Type B pancreatic cell (in vitro differentiated cells): ENCODE data around the gene PRND. TPM values are rescaled to one million over a fixed set of nuclear protein-coding genes. Genes with fewer than 3 reads are reported as not detected.

ENCODE experiments used
- DNase-seq: peaks from one replicate; pipeline ENCODE4 v3.0.0; 2021; ENCODE audit warnings: mixed read lengths; ENCODE audit not compliant: unreplicated experiment; ENCODE audit errors: extremely low spot score
- H3K27ac Mint-ChIP-seq: 2 replicates; pipeline ENCODE4 v1.8.0; 2021; ENCODE audit warnings: mild to moderate bottlenecking, mixed read lengths
- H3K27me3 Mint-ChIP-seq: 2 replicates; pipeline ENCODE4 v1.8.0; 2021; ENCODE audit warnings: mixed read lengths
- H3K36me3 Mint-ChIP-seq: 2 replicates; pipeline ENCODE4 v1.8.0; 2021; ENCODE audit warnings: mixed read lengths
- H3K4me1 Mint-ChIP-seq: one replicate; pipeline ENCODE4 v1.8.0; 2021; ENCODE audit warnings: mixed read lengths; ENCODE audit not compliant: unreplicated experiment
- H3K4me3 Mint-ChIP-seq: 2 replicates; pipeline ENCODE4 v1.8.0; 2021; ENCODE audit warnings: mild to moderate bottlenecking, mixed read lengths
- H3K9me3 Mint-ChIP-seq: 2 replicates; pipeline ENCODE4 v1.8.0; 2021; ENCODE audit warnings: mixed read lengths
- CTCF ChIP-seq: fragments of 200-600 bp; sonication (generic); conservative IDR thresholded peaks from 2 replicates; pipeline ENCODE4 v1.5.0; 2021; ENCODE audit warnings: antibody characterized with exemption, mild to moderate bottlenecking
- long read RNA-seq: library from polyadenylated mRNA; unstranded; transcript quantifications from one replicate; pipeline ENCODE4 v2.0.0, GENCODE V29; 2020
- total RNA-seq: library from RNA; stranded (reverse); gene quantifications from 2 replicates; pipeline ENCODE4 v1.2.1, GENCODE V29; 2021; ENCODE audit warnings: low replicate concordance

The PRND gene
- 0.48 TPM in 1 of 2 replicates, not detected in the other for total RNA-seq
- long read RNA-seq: 0 reads

GRCh38 chr20:4721719-4722118 lies at the start of gene PRND:
Gene PRND (plus strand): TSS chr20:4721909. CDS start chr20:4724552, 2,643 bp downstream.
- no peak for TF ChIP-seq CTCF
- H3K27me3 Mint-ChIP-seq: peaks cover 17% of the 10 kb centered on the region
- no peaks in the 10 kb centered on the region for H3K36me3 Mint-ChIP-seq
- no peaks in the 10 kb centered on the region for H3K9me3 Mint-ChIP-seq
- no peak for DNase-seq
- H3K27ac Mint-ChIP-seq: no peak within 1 kb of the TSS
- peaks cover 14% of the 10 kb centered on the region for H3K4me1 Mint-ChIP-seq
- peak within 1 kb of the TSS; percentile 10 for H3K4me3 Mint-ChIP-seq

- no peak for TF ChIP-seq CTCF
- no peak for DNase-seq
- Mint-ChIP-seq H3K36me3 (no peaks in the 10 kb centered on the region), H3K4me1 (peaks cover 4% of the 10 kb centered on the region), H3K9me3 (peaks cover 4% of the 10 kb centered on the region), H3K27ac (no peak overlapping the region), H3K4me3 (no peak overlapping the region), H3K27me3 (peaks cover 11% of the 10 kb centered on the region)
These were observed 48.8 kb upstream of the PRND start for GRCh38 chr20:4672948-4673347.

- Mint-ChIP-seq H3K9me3 (peaks cover 4% of the 10 kb centered on the region), H3K27me3 (peaks cover 17% of the 10 kb centered on the region), H3K36me3 (no peaks in the 10 kb centered on the region), H3K4me3 (no peak overlapping the region), H3K4me1 (peaks cover 4% of the 10 kb centered on the region), H3K27ac (no peak overlapping the region)
- no peak for TF ChIP-seq CTCF
- DNase-seq: no peak
These were observed 48.2 kb upstream of the PRND start for GRCh38 chr20:4673371-4674001.

GRCh38 chr20:4674672-4675071 lies 47.0 kb upstream of the PRND start:
- H3K4me1 Mint-ChIP-seq: peaks cover 4% of the 10 kb centered on the region
- no peak for TF ChIP-seq CTCF
- no peak overlapping the region for H3K4me3 Mint-ChIP-seq
- no peak overlapping the region for H3K27ac Mint-ChIP-seq
- peaks cover 4% of the 10 kb centered on the region for H3K9me3 Mint-ChIP-seq
- H3K27me3 Mint-ChIP-seq: peaks cover 23% of the 10 kb centered on the region
- H3K36me3 Mint-ChIP-seq: no peaks in the 10 kb centered on the region
- DNase-seq: no peak

- no peaks in the 10 kb centered on the region for H3K9me3 Mint-ChIP-seq
- no peak for DNase-seq
- peaks cover 40% of the 10 kb centered on the region for H3K27me3 Mint-ChIP-seq
- no peak overlapping the region for H3K27ac Mint-ChIP-seq
- no peak overlapping the region for H3K4me3 Mint-ChIP-seq
- no peak for TF ChIP-seq CTCF
- H3K36me3 Mint-ChIP-seq: no peaks in the 10 kb centered on the region
- H3K4me1 Mint-ChIP-seq: no peaks in the 10 kb centered on the region
These were observed 43.9 kb upstream of the PRND start for GRCh38 chr20:4677846-4678245.

- no peak overlapping the region for H3K4me3 Mint-ChIP-seq
- peaks cover 5% of the 10 kb centered on the region for H3K4me1 Mint-ChIP-seq
- H3K36me3 Mint-ChIP-seq: no peaks in the 10 kb centered on the region
- DNase-seq: no peak
- TF ChIP-seq CTCF: no peak
- no peak overlapping the region for H3K27ac Mint-ChIP-seq
- no peaks in the 10 kb centered on the region for H3K9me3 Mint-ChIP-seq
- H3K27me3 Mint-ChIP-seq: peaks cover 48% of the 10 kb centered on the region
These were observed 40.3 kb upstream of the PRND start for GRCh38 chr20:4681401-4681800.
